Stimulated activated naive CD8-positive, alpha-beta T cell treated with anti-CD3 and anti-CD28 coated beads, Interleukin-15, Interleukin-2, amounts not matched to agents 100 ng/mL and 50 ng/mL, for 24 hours (primary cell): ENCODE measurements around the gene ATP6V0B.

ENCODE experiments used
- H3K27ac Mint-ChIP-seq: one replicate; pipeline ENCODE4 v1.8.0; 2021; ENCODE audit warnings: mild to moderate bottlenecking, mixed read lengths
- H3K27me3 Mint-ChIP-seq: one replicate; pipeline ENCODE4 v1.8.0; 2021; ENCODE audit warnings: mixed read lengths
- H3K36me3 Mint-ChIP-seq: one replicate; pipeline ENCODE4 v1.8.0; 2021; ENCODE audit warnings: low read depth, mixed read lengths
- H3K4me1 Mint-ChIP-seq: one replicate; pipeline ENCODE4 v1.8.0; 2021; ENCODE audit warnings: low read depth, mixed read lengths
- H3K4me3 Mint-ChIP-seq: one replicate; pipeline ENCODE4 v1.8.0; 2021; ENCODE audit warnings: mild to moderate bottlenecking, mixed read lengths
- H3K9me3 Mint-ChIP-seq: one replicate; pipeline ENCODE4 v1.8.0; 2021; ENCODE audit warnings: mixed read lengths

The ATP6V0B gene

DNA sequence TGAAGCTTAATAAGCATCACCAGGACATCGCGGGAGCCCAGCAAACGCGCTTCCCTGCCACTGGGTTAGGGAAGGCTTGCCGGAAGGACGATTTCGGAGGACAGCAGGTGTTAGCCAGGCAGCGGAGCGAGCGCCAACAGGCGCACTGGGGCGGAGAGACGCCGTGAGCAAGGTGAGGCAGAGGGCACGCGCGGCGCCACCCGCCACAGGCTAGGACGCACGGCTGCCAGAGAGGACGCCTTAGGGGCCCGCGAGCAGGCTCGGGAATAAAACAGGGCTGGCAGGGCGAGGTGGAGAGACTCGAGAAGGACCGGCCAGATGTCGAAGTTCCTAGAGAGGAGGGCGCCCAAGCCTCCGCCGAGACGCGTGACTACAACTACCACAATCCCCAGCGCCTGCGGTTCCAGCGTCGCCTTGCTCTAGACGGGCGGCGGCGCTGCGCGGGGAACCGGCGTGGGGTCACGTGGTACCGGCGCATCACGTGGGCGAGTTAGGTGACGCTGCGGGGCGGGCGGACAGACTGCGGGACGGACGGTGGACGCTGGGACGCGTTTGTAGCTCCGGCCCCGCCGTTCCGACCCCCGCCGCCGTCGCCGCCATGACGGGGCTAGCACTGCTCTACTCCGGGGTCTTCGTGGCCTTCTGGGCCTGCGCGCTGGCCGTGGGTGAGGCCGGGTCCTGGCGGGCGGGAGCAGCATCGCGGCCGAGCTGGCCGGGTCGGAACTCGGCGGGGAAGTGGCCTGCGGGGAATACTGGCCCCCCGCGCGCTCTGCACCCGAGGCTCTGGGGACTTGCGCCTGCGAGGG is at the start of gene ATP6V0B:
Gene ATP6V0B, plus strand, starts transcription at position 518 of the 806 bp plus-strand sequence. Its CDS starts 81 bp downstream, at position 599.
- Mint-ChIP-seq H3K27me3 (no peaks in the 10 kb centered on the region), H3K4me3 (peak within 1 kb of the TSS; percentile 90), H3K4me1 (peaks cover 55% of the 10 kb centered on the region), H3K9me3 (no peaks in the 10 kb centered on the region), H3K27ac (peak within 1 kb of the TSS; percentile 95), H3K36me3 (peaks cover 41% of the 10 kb centered on the region)

GRCh38 chr1:43925846-43926245 is 48.9 kb upstream of the ATP6V0B start:
- H3K4me3 Mint-ChIP-seq: no peak overlapping the region
- H3K4me1 Mint-ChIP-seq: peaks cover 5% of the 10 kb centered on the region
- peaks cover 10% of the 10 kb centered on the region for H3K36me3 Mint-ChIP-seq
- no peaks in the 10 kb centered on the region for H3K27me3 Mint-ChIP-seq
- no peak overlapping the region for H3K27ac Mint-ChIP-seq
- no peaks in the 10 kb centered on the region for H3K9me3 Mint-ChIP-seq

GRCh38 chr1:43930168-43930948 is 44.4 kb upstream of the ATP6V0B start:
- peaks cover 14% of the 10 kb centered on the region for H3K4me1 Mint-ChIP-seq
- no peak overlapping the region for H3K4me3 Mint-ChIP-seq
- H3K27me3 Mint-ChIP-seq: peaks cover 20% of the 10 kb centered on the region
- no peaks in the 10 kb centered on the region for H3K9me3 Mint-ChIP-seq
- H3K36me3 Mint-ChIP-seq: peaks cover 6% of the 10 kb centered on the region
- H3K27ac Mint-ChIP-seq: no peak overlapping the region

GRCh38 chr1:43930949-43931275 is 43.8 kb upstream of the ATP6V0B start:
- Mint-ChIP-seq H3K36me3 (peaks cover 1% of the 10 kb centered on the region), H3K4me1 (peaks cover 14% of the 10 kb centered on the region), H3K4me3 (no peak overlapping the region), H3K9me3 (no peaks in the 10 kb centered on the region), H3K27ac (no peak overlapping the region), H3K27me3 (peaks cover 23% of the 10 kb centered on the region)

DNA sequence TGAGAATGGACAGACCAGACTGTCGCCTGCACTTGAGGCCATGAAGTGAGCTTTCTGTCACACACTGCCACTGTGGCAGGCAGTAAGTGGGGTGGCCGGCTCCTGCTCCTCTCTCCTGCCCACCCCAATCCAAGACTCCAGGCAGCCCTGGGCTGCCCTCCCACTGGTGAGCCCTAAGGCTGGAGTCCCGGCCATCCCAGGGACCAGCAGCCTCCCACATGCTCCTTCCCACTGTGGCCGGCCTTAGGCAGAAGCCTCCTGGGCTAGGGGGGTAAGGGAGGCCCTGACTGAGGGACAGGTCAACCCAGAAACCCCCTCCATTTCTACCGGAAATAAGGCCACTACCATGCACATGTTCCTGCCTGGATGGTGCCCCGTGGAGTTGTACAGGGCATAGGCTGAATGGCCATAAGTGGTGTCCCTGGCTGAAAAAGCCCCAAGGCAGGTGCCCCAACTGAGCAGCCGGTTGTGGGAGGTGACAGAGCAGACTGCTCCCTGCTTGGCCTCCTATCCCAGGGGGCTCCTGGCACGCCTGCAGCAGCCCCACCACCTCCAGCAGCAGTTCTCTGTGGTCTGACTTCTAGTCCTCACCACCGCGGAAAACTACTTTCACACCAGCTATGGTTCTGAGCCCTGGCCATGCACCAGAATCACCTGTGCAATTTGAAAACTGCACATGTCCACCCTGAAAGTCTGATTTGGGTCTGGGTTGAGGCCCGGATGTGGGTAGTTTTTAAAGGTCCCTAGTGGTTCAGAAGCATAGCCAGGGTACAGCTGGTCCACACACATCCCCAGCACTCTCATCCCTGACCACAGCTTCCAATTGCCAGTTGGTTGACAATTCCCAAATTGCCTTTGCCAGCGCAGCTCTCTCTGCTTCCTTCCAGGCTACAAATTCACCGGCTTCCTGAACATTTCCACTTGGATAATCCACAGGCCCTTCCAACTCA is 42.8 kb upstream of the ATP6V0B start:
- H3K4me3 Mint-ChIP-seq: no peak overlapping the region
- H3K9me3 Mint-ChIP-seq: no peaks in the 10 kb centered on the region
- peaks cover 18% of the 10 kb centered on the region for H3K4me1 Mint-ChIP-seq
- H3K27ac Mint-ChIP-seq: no peak overlapping the region
- peaks cover 23% of the 10 kb centered on the region for H3K27me3 Mint-ChIP-seq
- H3K36me3 Mint-ChIP-seq: no peaks in the 10 kb centered on the region

DNA sequence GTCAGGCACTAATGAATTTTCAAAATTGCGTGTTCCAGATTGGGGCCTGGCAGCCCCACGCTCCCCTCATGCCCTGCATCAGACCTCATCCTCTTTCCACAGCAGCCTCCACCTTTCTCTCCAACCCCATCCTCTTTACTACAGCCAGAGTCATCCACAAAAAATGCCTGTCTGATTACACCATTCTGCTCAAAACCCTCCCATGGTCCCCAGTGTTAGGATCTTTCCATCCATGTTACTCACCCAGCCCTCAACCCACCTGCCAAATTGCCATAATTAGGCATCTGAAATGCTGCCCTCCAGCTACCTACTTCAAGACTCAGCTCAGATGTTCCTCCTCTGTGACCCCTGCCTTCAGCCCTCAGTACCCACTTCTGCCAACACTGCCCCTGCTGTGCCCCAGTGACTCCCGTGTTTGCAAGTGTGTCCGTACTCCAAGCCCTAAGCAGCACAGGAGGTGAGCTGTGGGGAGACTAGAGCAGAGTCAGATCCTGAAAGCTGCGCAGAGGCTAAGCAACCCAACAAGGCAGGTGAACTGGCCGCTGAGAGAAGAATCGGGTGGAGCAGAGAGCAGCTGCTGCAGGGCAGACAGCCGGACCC is 41.9 kb upstream of the ATP6V0B start:
- no peak overlapping the region for H3K4me3 Mint-ChIP-seq

GRCh38 chr1:43933386-43934100 is 41.2 kb upstream of the ATP6V0B start, which contains the start of gene ARTN:
ARTN (plus strand) TSS chr1:43933801; CDS start chr1:43935657, 1,856 bp downstream.
- Mint-ChIP-seq H3K4me1 (peaks cover 18% of the 10 kb centered on the region), H3K27ac (no peak within 1 kb of the TSS), H3K4me3 (peak within 1 kb of the TSS; percentile 26), H3K36me3 (no peaks in the 10 kb centered on the region), H3K9me3 (no peaks in the 10 kb centered on the region), H3K27me3 (peaks cover 23% of the 10 kb centered on the region)

More for the DNA sequence above, 41.9 kb upstream of the ATP6V0B start:
- no peaks in the 10 kb centered on the region for H3K36me3 Mint-ChIP-seq
- H3K4me1 Mint-ChIP-seq: peaks cover 18% of the 10 kb centered on the region
- no peaks in the 10 kb centered on the region for H3K9me3 Mint-ChIP-seq
- H3K27me3 Mint-ChIP-seq: peaks cover 23% of the 10 kb centered on the region
- no peak overlapping the region for H3K27ac Mint-ChIP-seq

GRCh38 chr1:43934101-43934985 is 40.4 kb upstream of the ATP6V0B start:
- Mint-ChIP-seq H3K27me3 (peaks cover 23% of the 10 kb centered on the region), H3K4me3 (peak overlapping the region; percentile 26), H3K4me1 (peaks cover 17% of the 10 kb centered on the region), H3K9me3 (no peaks in the 10 kb centered on the region), H3K36me3 (no peaks in the 10 kb centered on the region), H3K27ac (no peak overlapping the region)

DNA sequence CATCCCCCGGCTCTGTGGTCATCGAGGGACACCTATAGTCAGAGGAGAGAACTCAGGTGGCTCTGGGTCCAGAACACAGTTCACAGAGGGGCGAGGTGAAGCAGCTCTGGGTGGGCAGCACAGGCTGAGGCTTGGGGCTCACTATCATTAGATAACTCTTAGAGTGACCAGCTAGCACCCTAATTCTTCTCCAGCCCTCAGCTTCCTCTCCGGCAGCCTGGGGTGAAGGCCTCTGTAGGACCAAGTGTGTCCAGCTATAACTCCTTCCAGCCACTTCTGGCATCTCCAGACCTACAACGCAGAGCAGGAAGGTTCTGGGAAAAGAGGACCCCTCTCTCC is 39.8 kb upstream of the ATP6V0B start:
- H3K27me3 Mint-ChIP-seq: peaks cover 23% of the 10 kb centered on the region
- H3K36me3 Mint-ChIP-seq: no peaks in the 10 kb centered on the region
- H3K9me3 Mint-ChIP-seq: no peaks in the 10 kb centered on the region
- no peak overlapping the region for H3K27ac Mint-ChIP-seq
- H3K4me1 Mint-ChIP-seq: peaks cover 12% of the 10 kb centered on the region
- H3K4me3 Mint-ChIP-seq: no peak overlapping the region

GRCh38 chr1:43935711-43936427 is 38.9 kb upstream of the ATP6V0B start:
- H3K27ac Mint-ChIP-seq: no peak overlapping the region

DNA sequence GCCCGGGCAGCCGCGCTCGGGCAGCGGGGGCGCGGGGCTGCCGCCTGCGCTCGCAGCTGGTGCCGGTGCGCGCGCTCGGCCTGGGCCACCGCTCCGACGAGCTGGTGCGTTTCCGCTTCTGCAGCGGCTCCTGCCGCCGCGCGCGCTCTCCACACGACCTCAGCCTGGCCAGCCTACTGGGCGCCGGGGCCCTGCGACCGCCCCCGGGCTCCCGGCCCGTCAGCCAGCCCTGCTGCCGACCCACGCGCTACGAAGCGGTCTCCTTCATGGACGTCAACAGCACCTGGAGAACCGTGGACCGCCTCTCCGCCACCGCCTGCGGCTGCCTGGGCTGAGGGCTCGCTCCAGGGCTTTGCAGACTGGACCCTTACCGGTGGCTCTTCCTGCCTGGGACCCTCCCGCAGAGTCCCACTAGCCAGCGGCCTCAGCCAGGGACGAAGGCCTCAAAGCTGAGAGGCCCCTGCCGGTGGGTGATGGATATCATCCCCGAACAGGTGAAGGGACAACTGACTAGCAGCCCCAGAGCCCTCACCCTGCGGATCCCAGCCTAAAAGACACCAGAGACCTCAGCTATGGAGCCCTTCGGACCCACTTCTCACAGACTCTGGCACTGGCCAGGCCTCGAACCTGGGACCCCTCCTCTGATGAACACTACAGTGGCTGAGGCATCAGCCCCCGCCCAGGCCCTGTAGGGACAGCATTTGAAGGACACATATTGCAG is 38.2 kb upstream of the ATP6V0B start:
- Mint-ChIP-seq H3K4me3 (no peak overlapping the region), H3K9me3 (no peaks in the 10 kb centered on the region), H3K27ac (no peak overlapping the region), H3K4me1 (peaks cover 12% of the 10 kb centered on the region), H3K36me3 (no peaks in the 10 kb centered on the region), H3K27me3 (peaks cover 23% of the 10 kb centered on the region)

More at GRCh38 chr1:43935711-43936427, 38.9 kb upstream of the ATP6V0B start:
- Mint-ChIP-seq H3K36me3 (no peaks in the 10 kb centered on the region), H3K27me3 (peaks cover 23% of the 10 kb centered on the region), H3K4me3 (no peak overlapping the region), H3K9me3 (no peaks in the 10 kb centered on the region), H3K4me1 (peaks cover 12% of the 10 kb centered on the region)

DNA sequence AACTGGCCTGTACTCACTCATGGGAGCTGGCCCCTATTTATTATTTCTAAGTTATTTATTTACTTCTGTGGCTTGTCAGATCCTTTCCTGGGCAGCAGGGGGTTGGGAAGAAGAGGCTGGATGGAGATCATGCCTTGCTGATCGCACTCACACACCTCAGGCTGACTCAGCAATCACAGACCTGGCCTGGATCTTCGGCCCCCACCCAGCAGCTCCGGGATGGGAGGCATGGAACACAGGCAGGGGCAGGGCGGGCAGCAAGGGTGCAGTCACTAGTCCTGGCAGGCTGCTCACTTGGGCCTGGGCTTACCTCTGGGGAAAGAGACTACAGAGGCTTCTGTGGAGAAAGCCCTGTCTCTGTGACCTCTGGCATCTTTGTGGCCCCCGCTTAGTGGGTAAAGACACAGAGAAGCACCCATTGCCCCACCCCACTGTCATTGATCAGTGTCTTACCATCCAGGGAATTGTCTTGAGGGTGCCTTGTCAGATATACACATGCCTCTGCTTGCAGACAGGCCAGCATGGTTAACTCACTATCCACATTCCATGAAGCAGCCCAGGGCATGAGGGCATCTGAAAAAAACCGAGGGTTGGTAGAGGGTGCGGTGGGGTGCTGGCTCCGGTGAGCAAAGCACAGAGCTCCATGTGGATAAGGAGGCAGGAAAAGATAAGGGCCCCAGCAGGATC is 37.4 kb upstream of the ATP6V0B start:
- no peak overlapping the region for H3K4me3 Mint-ChIP-seq
- H3K9me3 Mint-ChIP-seq: no peaks in the 10 kb centered on the region
- H3K36me3 Mint-ChIP-seq: no peaks in the 10 kb centered on the region
- no peak overlapping the region for H3K27ac Mint-ChIP-seq
- peaks cover 12% of the 10 kb centered on the region for H3K4me1 Mint-ChIP-seq
- H3K27me3 Mint-ChIP-seq: peaks cover 22% of the 10 kb centered on the region
